HG02870 (cell line): ENCODE measurements around the gene SPECC1.
A peak's percentile ranks its signal among the peaks of the same experiment; 100 is the strongest.

Experiments used
- ATAC-seq: cut with Tn5 transposase; IDR thresholded peaks from one replicate; pipeline ENCODE4 v1.9.1; 2021; ENCODE audit warnings: mild to moderate bottlenecking, moderate library complexity; ENCODE audit not compliant: unreplicated experiment

The SPECC1 gene

GRCh38 chr17:20121359-20122253 lies 112.4 kb downstream of the SPECC1 start:
- ATAC-seq = no peak

- ATAC-seq = no peak
Measured at GRCh38 chr17:20122254-20122879, 113.2 kb downstream of the SPECC1 start.

- no peak for ATAC-seq
Measured at GRCh38 chr17:20123209-20123608, 114.0 kb downstream of the SPECC1 start.

GRCh38 chr17:20125724-20126123 lies 116.6 kb downstream of the SPECC1 start:
- no peak for ATAC-seq

- no peak for ATAC-seq
Measured at GRCh38 chr17:20127360-20128035, 118.3 kb downstream of the SPECC1 start.

GRCh38 chr17:20128036-20128667 lies 119.0 kb downstream of the SPECC1 start:
- no peak for ATAC-seq

- ATAC-seq = no peak
Measured at GRCh38 chr17:20133517-20133916, 124.4 kb downstream of the SPECC1 start.

GRCh38 chr17:20141198-20141972 lies 132.2 kb downstream of the SPECC1 start:
- ATAC-seq = no peak

GRCh38 chr17:20142268-20142667 lies 133.1 kb downstream of the SPECC1 start:
- ATAC-seq = no peak

GRCh38 chr17:20143740-20144139 lies 134.6 kb downstream of the SPECC1 start:
- ATAC-seq = no peak

GRCh38 chr17:20145567-20145966 lies 136.4 kb downstream of the SPECC1 start:
- ATAC-seq = no peak

GRCh38 chr17:20149251-20149650 lies 140.1 kb downstream of the SPECC1 start:
- ATAC-seq = no peak

- ATAC-seq = no peak
Measured at GRCh38 chr17:20151174-20151573, 142.0 kb downstream of the SPECC1 start.

- no peak for ATAC-seq
Measured at GRCh38 chr17:20153231-20153630, 144.1 kb downstream of the SPECC1 start.

GRCh38 chr17:20154286-20155000 lies 145.3 kb downstream of the SPECC1 start:
- no peak for ATAC-seq

GRCh38 chr17:20155258-20156195 lies 146.4 kb downstream of the SPECC1 start:
- peak; percentile 86 for ATAC-seq

GRCh38 chr17:20156196-20157000 lies 147.2 kb downstream of the SPECC1 start:
- no peak for ATAC-seq

- ATAC-seq = no peak
Measured at GRCh38 chr17:20157001-20157310, 147.8 kb downstream of the SPECC1 start.
